GM19193 (cell line): ENCODE data around the gene NKAIN2.

ENCODE experiments used
- POLR2A ChIP-seq: IDR thresholded peaks from 4 replicates; pipeline ENCODE4 v1.6.1; 2011; ENCODE audit not compliant: insufficient read depth, insufficient read length; ENCODE audit errors: extremely low read depth

The NKAIN2 gene

DNA sequence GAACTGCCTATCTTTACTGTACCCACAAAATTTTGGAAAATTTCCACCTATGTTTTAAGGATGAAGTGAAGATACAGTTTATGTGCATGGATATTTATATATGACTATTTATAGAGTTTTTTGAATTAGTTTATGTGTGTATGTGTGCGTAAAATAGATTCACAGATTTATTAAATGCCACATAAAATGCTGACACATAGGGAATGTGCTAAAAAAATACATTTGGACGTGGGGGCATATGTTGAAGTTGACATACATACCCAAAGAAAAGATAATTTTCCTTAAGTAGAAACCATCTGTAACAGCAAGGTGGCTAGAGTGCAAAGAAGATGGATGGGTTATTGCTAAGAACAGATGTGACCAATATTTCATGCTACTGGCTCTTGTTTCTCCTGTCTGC, 856.5 kb downstream of the NKAIN2 start:
- TF ChIP-seq POLR2A, result no peak

GRCh38 chr6:124661097-124661661, 857.5 kb downstream of the NKAIN2 start:
- TF ChIP-seq POLR2A, result no peak

DNA sequence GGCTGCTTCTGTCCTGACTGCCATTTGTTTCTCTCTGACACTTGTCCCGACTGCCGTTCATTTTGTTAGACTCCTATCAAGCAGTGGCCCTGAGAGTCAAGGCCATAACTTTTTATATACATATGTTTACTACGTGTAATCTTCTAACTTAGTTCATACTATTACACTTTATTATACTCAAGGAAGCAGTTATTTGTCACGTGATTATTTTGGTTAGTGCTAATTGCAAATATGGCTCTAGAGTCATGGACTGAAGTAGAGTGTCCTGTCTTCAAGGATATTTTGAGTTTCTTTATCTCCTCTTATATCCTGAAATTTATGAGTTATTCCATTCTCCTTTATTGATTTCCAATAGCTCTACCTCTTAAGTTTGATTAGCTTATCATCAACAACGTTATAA, 864.4 kb downstream of the NKAIN2 start:
- TF ChIP-seq POLR2A, result no peak

DNA sequence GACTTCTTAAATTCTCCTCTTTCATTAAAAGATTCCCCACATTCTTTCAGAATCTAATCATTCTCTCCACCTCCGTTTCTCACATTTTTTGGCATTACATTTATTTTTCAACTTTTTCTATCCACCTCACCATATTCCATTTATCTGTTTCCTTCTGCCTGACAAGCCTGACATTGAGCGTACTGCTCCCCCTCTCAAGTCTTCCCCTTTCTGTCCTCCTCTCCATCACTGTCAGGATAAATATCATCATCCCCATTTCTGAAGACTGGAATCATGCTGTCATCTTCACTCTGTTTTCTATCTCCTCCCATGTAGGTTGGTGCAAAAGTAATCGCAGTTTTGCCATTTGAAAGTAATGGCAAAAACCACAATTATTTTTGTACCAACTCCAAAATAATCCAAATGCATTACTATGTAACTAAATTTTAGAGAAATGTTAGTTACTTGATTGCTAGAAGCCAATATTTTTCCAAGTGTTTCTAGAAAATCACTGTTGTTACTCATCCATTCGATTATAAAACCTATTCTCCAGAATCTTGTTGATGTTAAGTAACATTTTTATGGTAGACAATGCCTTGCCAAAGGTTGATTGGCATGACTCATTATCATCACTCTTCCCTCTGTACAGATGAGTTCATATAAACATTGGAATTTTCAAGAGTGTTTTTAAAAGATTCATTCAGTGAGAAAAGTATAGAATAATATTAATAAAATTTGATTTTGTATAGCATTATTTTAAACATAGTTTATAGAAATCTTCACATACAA, 866.2 kb downstream of the NKAIN2 start:
- TF ChIP-seq POLR2A, result no peak

DNA sequence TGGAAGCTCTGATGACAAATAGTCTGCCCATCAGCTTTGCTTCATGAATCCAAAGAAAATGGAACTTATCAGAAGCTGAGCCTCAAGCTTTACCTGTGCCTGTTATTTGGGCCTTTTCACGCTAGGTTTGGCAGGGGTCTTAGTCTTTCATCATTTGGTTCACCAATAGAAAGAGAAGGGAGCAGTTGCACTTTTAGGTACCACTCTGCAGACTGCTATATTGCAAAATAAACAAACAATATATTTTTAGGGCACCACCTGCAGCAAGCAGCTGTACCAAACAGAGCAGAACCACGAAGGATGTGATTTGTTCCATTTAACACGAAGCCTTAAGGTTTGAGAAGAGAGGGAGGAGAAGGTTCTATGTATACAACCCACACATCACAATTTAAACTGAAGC, 867.1 kb downstream of the NKAIN2 start:
- TF ChIP-seq POLR2A, result no peak

DNA sequence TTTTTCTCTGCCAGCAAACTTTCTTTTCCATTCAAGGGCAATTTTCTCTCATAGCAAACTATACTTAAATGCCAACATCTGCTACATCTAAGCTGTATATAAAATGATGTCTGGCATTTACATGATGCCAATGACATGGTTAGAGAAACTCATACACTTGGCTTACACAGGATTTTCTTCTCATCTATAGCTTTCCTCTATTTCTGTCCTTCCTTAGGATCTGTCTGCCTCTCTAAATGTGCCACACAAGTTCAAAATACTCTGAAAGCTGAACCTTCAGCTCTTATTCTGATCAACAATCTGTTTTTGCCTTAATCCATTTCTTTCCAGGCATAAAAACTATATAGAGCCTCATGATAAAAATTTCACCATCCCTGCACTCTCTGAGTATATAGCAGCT, 867.7 kb downstream of the NKAIN2 start:
- no peak for TF ChIP-seq POLR2A

- no peak for TF ChIP-seq POLR2A
Observed at GRCh38 chr6:124674042-124674441, 870.4 kb downstream of the NKAIN2 start.

GRCh38 chr6:124676033-124676432, 872.4 kb downstream of the NKAIN2 start:
- TF ChIP-seq POLR2A, result no peak

DNA sequence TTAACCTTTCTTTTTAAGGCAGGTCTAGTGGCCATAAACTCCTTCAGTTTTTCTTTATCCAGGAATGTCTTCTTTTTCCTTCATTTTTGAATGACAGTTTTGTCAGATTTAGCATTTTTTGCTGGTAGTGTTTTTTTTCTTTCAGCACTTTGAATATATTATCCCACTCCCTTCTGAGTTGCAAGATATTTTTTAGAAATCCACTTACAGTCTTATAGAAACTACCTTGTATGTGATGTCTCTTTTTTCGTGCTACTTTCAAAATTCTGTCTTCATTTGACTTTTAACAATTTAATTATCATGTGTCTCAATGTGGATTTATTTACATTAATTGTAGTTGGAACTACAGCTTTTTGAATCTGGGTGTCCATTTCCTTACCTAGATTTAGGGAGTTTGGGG, 874.2 kb downstream of the NKAIN2 start:
- TF ChIP-seq POLR2A, result no peak

DNA sequence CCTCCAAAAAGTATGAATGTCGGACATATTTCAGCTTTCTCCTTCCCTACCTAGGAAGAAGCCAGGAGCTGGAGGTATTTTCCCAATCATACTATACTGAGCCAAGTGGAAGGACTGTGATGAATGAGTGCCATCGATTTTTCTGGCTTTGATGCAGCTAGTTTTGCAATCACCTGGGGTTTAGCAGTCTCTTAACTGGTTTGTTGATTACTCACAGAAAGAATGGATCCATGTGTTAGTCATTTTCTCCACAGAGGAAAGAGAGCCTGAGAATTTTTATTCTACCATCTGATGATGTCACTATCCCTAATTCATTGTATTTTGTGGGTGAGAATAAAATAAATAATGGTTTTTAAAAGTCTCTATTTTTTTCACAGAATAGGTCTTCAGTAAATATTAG, 875.7 kb downstream of the NKAIN2 start:
- no peak for TF ChIP-seq POLR2A

DNA sequence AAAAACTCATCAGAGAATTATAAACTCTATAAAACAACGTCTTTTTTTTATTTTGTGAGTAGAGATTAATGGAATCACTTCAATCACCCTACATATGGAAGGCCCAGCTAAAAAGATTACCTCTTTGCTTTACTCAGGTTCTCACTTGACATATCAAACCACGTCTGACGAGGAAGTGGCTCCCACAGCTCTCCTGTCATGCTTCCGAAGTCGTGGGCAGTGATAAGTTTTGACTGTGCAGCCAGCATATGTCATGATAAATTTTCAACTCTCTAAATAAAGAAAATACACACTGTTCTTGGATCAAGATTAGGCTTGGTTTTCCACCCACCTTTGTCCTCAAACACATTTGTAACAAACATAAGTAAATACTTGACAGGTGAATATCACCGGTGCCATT, 879.1 kb downstream of the NKAIN2 start:
- no peak for TF ChIP-seq POLR2A

DNA sequence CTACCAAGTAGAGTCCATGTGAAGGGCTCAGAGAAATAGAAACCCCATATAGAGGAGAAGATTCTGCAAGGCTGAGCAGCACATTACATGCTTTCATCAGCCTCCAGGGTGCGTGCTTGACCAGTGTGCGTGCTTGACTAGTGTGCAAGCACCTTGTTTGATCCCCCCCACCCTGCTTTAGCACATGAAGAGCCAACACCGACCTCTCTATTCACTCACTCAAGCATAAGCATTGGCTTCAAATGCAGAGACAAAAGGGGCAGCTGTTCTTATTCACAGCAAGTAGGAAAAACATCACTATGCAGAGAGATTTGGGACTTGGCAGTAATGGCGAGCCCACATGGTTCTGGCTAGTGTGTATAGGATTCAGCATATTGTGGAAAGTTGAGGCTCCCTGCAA, 879.8 kb downstream of the NKAIN2 start:
- no peak for TF ChIP-seq POLR2A

GRCh38 chr6:124684621-124685020, 881.0 kb downstream of the NKAIN2 start:
- TF ChIP-seq POLR2A, result no peak

- no peak for TF ChIP-seq POLR2A
Observed at GRCh38 chr6:124688369-124688768, 884.7 kb downstream of the NKAIN2 start.

DNA sequence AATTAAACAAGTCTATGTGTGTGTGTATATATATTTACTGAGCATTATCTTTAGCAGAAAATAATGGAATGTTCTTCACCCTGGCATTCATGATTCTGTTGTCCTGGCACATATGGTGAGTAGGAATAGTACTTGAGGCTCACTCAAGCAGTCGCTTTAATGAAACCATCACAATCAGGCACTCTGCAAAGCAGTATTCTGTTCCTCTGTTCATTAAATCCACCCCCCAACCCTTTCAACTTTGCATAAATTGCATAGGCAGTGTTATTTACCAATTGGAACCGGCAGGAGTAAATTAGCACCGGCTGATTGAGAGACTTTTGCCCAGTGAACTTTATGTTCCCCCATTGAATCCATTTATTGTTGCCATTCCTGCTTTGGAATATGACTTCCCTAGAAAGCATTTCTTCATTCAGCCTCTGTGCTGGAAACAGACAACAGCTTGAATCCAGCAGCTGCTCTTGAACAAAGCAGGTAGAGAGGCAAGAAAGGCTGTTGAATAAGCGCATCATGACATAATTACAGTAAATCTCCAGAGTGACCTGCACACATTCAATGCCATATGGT, 890.6 kb downstream of the NKAIN2 start:
- TF ChIP-seq POLR2A, result no peak

GRCh38 chr6:124699038-124699437, 895.4 kb downstream of the NKAIN2 start:
- no peak for TF ChIP-seq POLR2A
